Measurements from ENCODE around the gene CXCR6.

Gene CXCR6

DNA sequence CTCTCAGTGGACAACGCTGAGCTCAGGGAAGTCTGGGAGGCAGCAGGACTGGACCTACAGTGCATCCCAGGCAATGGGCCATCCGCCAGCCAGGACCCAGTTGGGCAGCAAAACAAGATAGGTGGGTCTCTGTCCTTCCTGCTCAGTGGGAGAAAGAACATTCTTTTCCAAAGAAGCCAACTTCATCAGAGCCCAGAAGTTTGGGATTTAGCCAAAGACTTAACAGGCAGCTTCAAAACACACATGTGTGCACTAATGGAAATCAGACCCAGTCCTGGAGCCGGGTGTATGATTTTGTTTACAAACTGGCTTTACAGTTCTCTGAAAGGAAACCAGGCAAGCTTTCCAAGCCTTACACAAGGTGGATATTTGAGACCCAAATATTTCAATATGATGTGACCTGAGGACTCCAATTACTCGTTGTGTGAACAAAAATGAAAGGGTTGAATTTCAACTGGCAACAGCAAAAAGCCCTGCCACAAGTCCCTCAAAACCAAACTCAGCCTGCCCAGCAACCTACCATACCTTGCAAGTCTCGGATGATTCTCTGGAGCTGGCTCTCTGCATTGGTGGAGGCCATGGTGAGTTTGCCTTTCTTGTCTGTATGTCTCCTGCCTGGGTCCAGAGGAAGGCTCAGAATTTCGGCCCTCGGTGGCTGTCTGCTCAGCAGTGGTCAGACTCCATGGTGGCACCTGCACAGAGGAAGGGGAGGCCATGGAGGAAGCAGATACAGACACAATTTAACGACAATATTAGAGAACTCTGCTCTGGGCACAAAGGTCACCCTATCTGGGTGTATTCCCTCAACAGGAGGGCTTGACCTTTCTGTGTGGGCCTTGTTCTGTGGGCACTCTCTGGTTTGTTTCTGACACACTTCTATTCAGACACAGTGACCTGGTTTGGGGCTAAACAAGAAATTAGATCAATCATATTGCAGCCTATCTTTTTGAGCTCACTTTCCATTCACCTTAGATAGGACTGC lies 41.4 kb downstream of the CXCR6 start:
- TF ChIP-seq, protein P1, sequence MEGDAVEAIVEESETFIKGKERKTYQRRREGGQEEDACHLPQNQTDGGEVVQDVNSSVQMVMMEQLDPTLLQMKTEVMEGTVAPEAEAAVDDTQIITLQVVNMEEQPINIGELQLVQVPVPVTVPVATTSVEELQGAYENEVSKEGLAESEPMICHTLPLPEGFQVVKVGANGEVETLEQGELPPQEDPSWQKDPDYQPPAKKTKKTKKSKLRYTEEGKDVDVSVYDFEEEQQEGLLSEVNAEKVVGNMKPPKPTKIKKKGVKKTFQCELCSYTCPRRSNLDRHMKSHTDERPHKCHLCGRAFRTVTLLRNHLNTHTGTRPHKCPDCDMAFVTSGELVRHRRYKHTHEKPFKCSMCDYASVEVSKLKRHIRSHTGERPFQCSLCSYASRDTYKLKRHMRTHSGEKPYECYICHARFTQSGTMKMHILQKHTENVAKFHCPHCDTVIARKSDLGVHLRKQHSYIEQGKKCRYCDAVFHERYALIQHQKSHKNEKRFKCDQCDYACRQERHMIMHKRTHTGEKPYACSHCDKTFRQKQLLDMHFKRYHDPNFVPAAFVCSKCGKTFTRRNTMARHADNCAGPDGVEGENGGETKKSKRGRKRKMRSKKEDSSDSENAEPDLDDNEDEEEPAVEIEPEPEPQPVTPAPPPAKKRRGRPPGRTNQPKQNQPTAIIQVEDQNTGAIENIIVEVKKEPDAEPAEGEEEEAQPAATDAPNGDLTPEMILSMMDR (IDR thresholded peaks at IDR 0.05; ENCODE audit: control extremely low read depth, extremely low read depth, low read depth, missing control alignments) = no peak
- ChIA-PET CTCF (interaction anchor here (1.1 to 2.2 kb wide), 7 partner anchors 9 to 94 kb away, joined by 3 to 8 read pairs (median 5); no protein-coding TSS in a partner anchor), POLR2A (no interaction called here)
- no peak for DNase-seq (ENCODE audit: extremely low spot score)

DNA sequence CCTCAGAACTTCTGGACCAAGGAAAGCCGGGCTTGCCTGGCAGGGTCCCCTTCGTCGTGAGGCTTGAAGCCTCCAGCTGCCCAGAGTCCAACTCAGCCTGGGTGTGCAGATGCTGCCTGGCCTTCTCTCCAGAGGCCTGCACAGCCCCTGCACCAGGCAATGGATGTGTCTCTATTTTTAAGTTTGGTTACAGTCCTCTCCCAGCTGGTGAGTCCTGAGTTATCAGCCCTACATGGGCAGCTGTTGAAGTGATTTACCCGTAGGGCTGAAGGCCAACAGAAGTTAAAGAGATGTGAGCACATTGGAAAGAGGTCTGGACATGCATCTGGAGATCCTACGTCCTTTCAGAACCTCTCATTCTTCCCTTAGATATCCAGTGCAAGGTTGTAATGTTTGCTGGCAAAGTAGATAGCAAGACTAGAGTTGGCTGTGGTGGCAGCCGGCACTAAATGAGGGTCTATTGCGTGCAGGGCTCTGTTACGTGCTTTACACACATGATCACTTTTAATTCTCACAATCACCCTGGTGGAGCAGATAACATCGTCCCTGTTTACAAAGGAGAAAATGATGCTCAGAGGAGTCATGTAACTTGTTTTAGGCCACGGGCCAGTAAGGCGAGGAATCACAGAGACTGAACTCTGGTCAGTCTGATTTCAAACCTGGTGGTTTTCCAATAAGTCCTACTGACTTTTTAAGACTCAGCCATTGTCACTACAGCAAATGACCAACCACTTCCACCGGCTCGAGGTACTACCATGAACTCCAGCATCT lies 42.5 kb downstream of the CXCR6 start:
- TF ChIP-seq, protein P1 (IDR thresholded peaks at IDR 0.05; ENCODE audit: control extremely low read depth, extremely low read depth, low read depth, missing control alignments) = no peak
- ChIA-PET CTCF (interaction anchor here (1.1 to 5.1 kb wide), 4 partner anchors 8 to 92 kb away, joined by 3 to 22 read pairs (median 4); no protein-coding TSS in a partner anchor), POLR2A (no interaction called here)
- no peak for DNase-seq (ENCODE audit: extremely low spot score)

DNA sequence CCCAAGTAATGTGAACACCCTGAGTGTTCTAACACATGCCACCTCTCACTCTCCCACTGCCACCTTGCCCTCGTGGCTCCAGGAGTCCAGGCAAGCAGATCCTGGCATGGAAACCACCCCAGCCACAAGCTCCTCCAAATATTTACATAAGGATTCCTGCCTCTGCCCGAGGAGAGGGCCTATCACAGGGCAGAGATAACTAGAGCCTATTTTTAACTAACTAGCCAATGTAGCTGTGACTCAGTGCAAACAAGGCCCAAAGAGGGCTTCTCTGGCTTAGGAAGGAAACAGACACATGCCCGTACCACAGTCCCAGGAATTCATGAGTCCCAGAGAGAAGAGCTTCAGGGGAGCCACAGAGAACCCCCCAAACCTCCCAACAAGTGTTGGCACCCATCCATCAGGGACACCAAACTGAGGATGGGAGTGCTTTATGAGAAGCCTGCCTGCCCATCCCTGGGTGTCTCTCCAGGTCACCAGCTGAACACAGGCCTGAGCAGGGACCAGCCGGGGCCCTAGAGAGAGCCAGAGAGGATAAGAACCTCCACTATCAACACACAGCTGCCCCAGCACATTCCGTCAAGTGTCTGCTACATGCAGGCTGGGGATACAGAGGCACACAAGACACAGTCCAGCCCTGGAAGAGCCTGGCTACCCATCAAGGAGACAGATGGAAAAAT lies 43.2 kb downstream of the CXCR6 start:
- ChIA-PET CTCF (interaction anchor here (1.1 to 5.1 kb wide), 4 partner anchors 17 to 91 kb away, joined by 4 to 22 read pairs (median 4); no protein-coding TSS in a partner anchor), POLR2A (no interaction called here)
- TF ChIP-seq, protein P1 (IDR thresholded peaks at IDR 0.05; ENCODE audit: control extremely low read depth, extremely low read depth, low read depth, missing control alignments) = no peak
- DNase-seq (ENCODE audit: extremely low spot score) = no peak

DNA sequence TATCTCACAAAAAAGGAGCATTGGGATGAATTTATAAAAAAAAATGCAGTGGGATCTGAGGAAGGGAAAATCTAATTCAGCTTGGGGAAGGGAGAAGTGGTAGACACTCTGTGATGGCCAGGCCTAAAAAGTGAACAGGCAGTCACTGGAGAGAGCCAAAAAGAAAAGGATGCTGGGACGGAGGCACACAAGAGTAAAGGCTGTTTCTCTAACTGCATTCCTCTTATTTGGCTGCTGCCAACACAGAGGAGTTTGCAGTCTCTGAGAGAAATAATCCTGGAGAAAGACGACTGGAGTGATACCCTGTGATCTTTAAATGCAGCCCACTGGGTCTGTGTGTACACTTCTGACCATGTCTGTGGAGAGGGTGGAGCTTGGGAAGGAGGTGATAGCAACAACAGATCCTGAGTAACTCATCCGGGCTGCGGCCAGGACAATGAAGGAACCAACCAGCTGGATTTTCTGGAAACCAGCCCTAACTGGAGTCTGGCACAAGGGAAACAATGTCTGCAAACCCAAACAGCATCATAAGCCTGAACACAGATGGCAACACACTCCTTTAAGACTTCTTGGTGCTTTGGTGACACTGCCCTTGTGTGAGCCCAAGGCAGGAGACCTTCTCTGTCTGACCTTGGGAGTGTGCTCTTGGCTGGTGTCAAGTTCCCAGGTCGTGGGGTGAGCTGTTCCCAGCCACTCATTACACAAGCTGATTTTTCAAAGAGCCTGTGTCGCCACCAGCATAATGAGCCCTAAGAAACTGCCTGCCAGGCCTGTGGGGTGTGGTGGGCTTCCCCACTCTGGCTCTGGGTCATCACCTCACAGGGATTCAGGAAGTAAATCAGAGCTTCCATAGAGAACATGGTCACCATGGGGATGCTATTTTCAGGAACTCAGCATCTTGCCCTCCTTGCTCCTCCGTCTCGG lies 44.4 kb downstream of the CXCR6 start:
- no peak for DNase-seq (ENCODE audit: extremely low spot score)
- POLR2A ChIA-PET = no interaction called here
- CTCF ChIA-PET = interaction anchor here (1.6 to 5.1 kb wide), 3 partner anchors 18 to 90 kb away, joined by 4 to 22 read pairs (median 4); no protein-coding TSS in a partner anchor
- TF ChIP-seq, protein P1 (IDR thresholded peaks at IDR 0.05; ENCODE audit: control extremely low read depth, extremely low read depth, low read depth, missing control alignments) = no peak

DNA sequence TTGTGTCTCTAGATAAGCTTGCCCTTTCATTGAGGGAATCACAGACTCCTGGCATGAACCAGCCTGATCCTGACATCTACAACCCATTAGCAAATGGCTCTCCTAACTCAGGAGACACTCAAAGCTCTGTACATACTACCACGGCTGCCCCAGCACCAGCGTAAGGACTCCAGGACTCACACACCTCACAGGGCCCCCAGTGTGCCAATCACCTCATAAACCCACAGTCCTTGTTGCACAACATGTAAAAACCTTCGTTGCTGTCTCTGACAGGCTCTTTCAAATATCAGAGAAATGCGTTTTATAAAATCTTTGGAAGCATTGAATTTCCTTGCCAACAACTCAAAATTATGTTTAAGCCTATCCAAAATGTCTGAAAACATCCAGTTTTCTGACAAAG lies 45.1 kb downstream of the CXCR6 start:
- ChIA-PET CTCF (interaction anchor here (2.2 to 5.1 kb wide), 2 partner anchors 19 to 89 kb away, joined by 4 to 22 read pairs; no protein-coding TSS in a partner anchor), POLR2A (no interaction called here)
- TF ChIP-seq, protein P1 (IDR thresholded peaks at IDR 0.05; ENCODE audit: control extremely low read depth, extremely low read depth, low read depth, missing control alignments) = no peak

More for the DNA sequence above, 45.1 kb downstream of the CXCR6 start:
- no peak for DNase-seq (ENCODE audit: extremely low spot score)
